ENCODE results near the gene SOBP.
A peak's percentile ranks its signal among the peaks of the same experiment; 100 is the strongest.

The SOBP gene

GRCh38 chr6:107692351-107692750 is 202.4 kb downstream of the SOBP start:
- Mint-ChIP-seq H3K9me3 (peaks cover 38% of the 10 kb centered on the region), H3K4me1 (peaks cover 54% of the 10 kb centered on the region), H3K27ac (no peak overlapping the region), H3K36me3 (ENCODE audit: low read depth) (peaks cover 7% of the 10 kb centered on the region), H3K27me3 (ENCODE audit: low read depth, poor library complexity) (peaks cover 9% of the 10 kb centered on the region), H3K4me3 (no peak overlapping the region)
- TF ChIP-seq CTCF (IDR thresholded peaks at IDR 0.05) = no peak
- no peak for DNase-seq

- H3K4me3 Mint-ChIP-seq = no peak overlapping the region
- peaks cover 5% of the 10 kb centered on the region for H3K36me3 Mint-ChIP-seq (ENCODE audit: low read depth)
- peaks cover 4% of the 10 kb centered on the region for H3K27me3 Mint-ChIP-seq (ENCODE audit: low read depth, poor library complexity)
- H3K27ac Mint-ChIP-seq = no peak overlapping the region
- no peak for DNase-seq
- H3K9me3 Mint-ChIP-seq = peaks cover 32% of the 10 kb centered on the region
- no peak for TF ChIP-seq CTCF (IDR thresholded peaks at IDR 0.05)
- peaks cover 62% of the 10 kb centered on the region for H3K4me1 Mint-ChIP-seq
These were observed 205.3 kb downstream of the SOBP start for GRCh38 chr6:107695061-107695720.

- H3K27ac Mint-ChIP-seq = no peak overlapping the region
- peak overlapping the region; percentile 4 for H3K4me3 Mint-ChIP-seq
- peaks cover 5% of the 10 kb centered on the region for H3K36me3 Mint-ChIP-seq (ENCODE audit: low read depth)
- peaks cover 27% of the 10 kb centered on the region for H3K9me3 Mint-ChIP-seq
- H3K4me1 Mint-ChIP-seq = peaks cover 52% of the 10 kb centered on the region
- TF ChIP-seq CTCF (IDR thresholded peaks at IDR 0.05) = no peak
- no peak for DNase-seq
- peaks cover under 1% of the 10 kb centered on the region for H3K27me3 Mint-ChIP-seq (ENCODE audit: low read depth, poor library complexity)
These were observed 207.8 kb downstream of the SOBP start for GRCh38 chr6:107697682-107698081.

- H3K4me1 Mint-ChIP-seq = peaks cover 48% of the 10 kb centered on the region
- peak overlapping the region; percentile 4 for H3K4me3 Mint-ChIP-seq
- peaks cover 5% of the 10 kb centered on the region for H3K36me3 Mint-ChIP-seq (ENCODE audit: low read depth)
- peak overlapping the region; percentile 72 for H3K27ac Mint-ChIP-seq
- no peak for TF ChIP-seq CTCF (IDR thresholded peaks at IDR 0.05)
- H3K9me3 Mint-ChIP-seq = peaks cover 27% of the 10 kb centered on the region
- DNase-seq = no peak
- no peaks in the 10 kb centered on the region for H3K27me3 Mint-ChIP-seq (ENCODE audit: low read depth, poor library complexity)
These were observed 208.2 kb downstream of the SOBP start for GRCh38 chr6:107698146-107698545.

GRCh38 chr6:107699254-107699653 is 209.3 kb downstream of the SOBP start:
- no peaks in the 10 kb centered on the region for H3K27me3 Mint-ChIP-seq (ENCODE audit: low read depth, poor library complexity)
- no peak overlapping the region for H3K27ac Mint-ChIP-seq
- H3K4me3 Mint-ChIP-seq = no peak overlapping the region
- no peak for TF ChIP-seq CTCF (IDR thresholded peaks at IDR 0.05)
- no peak for DNase-seq
- peaks cover 54% of the 10 kb centered on the region for H3K4me1 Mint-ChIP-seq
- peaks cover 17% of the 10 kb centered on the region for H3K9me3 Mint-ChIP-seq
- no peaks in the 10 kb centered on the region for H3K36me3 Mint-ChIP-seq (ENCODE audit: low read depth)

GRCh38 chr6:107699697-107700325 is 209.9 kb downstream of the SOBP start:
- peak overlapping the region; percentile 32 for H3K27ac Mint-ChIP-seq
- no peak for DNase-seq
- no peaks in the 10 kb centered on the region for H3K36me3 Mint-ChIP-seq (ENCODE audit: low read depth)
- H3K27me3 Mint-ChIP-seq (ENCODE audit: low read depth, poor library complexity) = no peaks in the 10 kb centered on the region
- H3K4me3 Mint-ChIP-seq = no peak overlapping the region
- no peak for TF ChIP-seq CTCF (IDR thresholded peaks at IDR 0.05)
- H3K4me1 Mint-ChIP-seq = peaks cover 60% of the 10 kb centered on the region
- peaks cover 11% of the 10 kb centered on the region for H3K9me3 Mint-ChIP-seq

Measured in nephron progenitor cell (in vitro differentiated cells).